Osteoblast (primary cell): Measurements from ENCODE around the gene SCLY. TPM values are rescaled to one million over a fixed set of nuclear protein-coding genes. Genes with fewer than 3 reads are reported as not detected.

Experiments used
- DNase-seq: peaks from one replicate; pipeline ENCODE4 v3.0.0; 2011; ENCODE audit warnings: low spot score, mixed read lengths; ENCODE audit not compliant: insufficient read length; ENCODE audit errors: missing footprints
- H2AFZ ChIP-seq: 2 replicates; pipeline ENCODE4 v1.6.0; 2011; ENCODE audit warnings: mild to moderate bottlenecking, low read length
- H3K27ac ChIP-seq: 2 replicates; pipeline ENCODE4 v1.5.1; 2011; ENCODE audit warnings: mild to moderate bottlenecking, low read depth, low read length, moderate library complexity
- H3K27me3 ChIP-seq: 2 replicates; pipeline ENCODE4 v1.6.0; 2012; ENCODE audit warnings: mild to moderate bottlenecking, control low read depth, inconsistent platforms, low read length, moderate library complexity; ENCODE audit not compliant: insufficient read depth
- H3K36me3 ChIP-seq: 2 replicates; pipeline ENCODE4 v1.5.1; 2011; ENCODE audit warnings: mild to moderate bottlenecking, low read length, control low read depth, moderate library complexity; ENCODE audit not compliant: insufficient read depth
- H3K4me1 ChIP-seq: 2 replicates; pipeline ENCODE4 v1.5.1; 2011; ENCODE audit warnings: mild to moderate bottlenecking, low read length, control low read depth, moderate library complexity; ENCODE audit not compliant: insufficient read depth
- H3K4me2 ChIP-seq: 2 replicates; pipeline ENCODE4 v1.6.0; 2011; ENCODE audit warnings: mild to moderate bottlenecking, low read length; ENCODE audit not compliant: insufficient read depth
- H3K4me3 ChIP-seq: fragments of 200-600 bp; sonication (generic); 3 replicates; pipeline ENCODE4 v1.5.1; 2012; ENCODE audit warnings: mild to moderate bottlenecking, low read length, inconsistent platforms; ENCODE audit not compliant: insufficient read depth
- H3K79me2 ChIP-seq: 2 replicates; pipeline ENCODE4 v1.6.0; 2012; ENCODE audit warnings: mild to moderate bottlenecking, low read length, control low read depth, inconsistent platforms; ENCODE audit not compliant: insufficient read depth
- H3K9me3 ChIP-seq: 2 replicates; pipeline ENCODE4 v1.5.1; 2011; ENCODE audit warnings: low read depth, low read length, control low read depth
- H4K20me1 ChIP-seq: 2 replicates; pipeline ENCODE4 v1.6.0; 2012; ENCODE audit warnings: mild to moderate bottlenecking, low read length, control low read depth; ENCODE audit not compliant: insufficient read depth
- CTCF ChIP-seq: IDR thresholded peaks from 2 replicates; pipeline ENCODE4 v1.5.1; 2011; ENCODE audit warnings: mild to moderate bottlenecking, low read depth, low read length, moderate library complexity; ENCODE audit errors: extremely low read depth
- total RNA-seq: library from RNA; depleted of rRNA; stranded (reverse); fragments of >200 nt; gene quantifications from 2 replicates; pipeline ENCODE4 v1.2.3, GENCODE V29; 2012

The SCLY gene
- total RNA-seq, 1 donor: 11.6 TPM

- peaks cover 5% of the 10 kb centered on the region for H4K20me1 ChIP-seq
- peaks cover 31% of the 10 kb centered on the region for H3K36me3 ChIP-seq
- TF ChIP-seq CTCF: no peak
- H3K4me2 ChIP-seq: no peak overlapping the region
- no peak overlapping the region for H3K4me3 ChIP-seq
- H3K4me1 ChIP-seq: peaks cover 4% of the 10 kb centered on the region
- peaks cover under 1% of the 10 kb centered on the region for H3K79me2 ChIP-seq
- H3K27ac ChIP-seq: no peak overlapping the region
- no peaks in the 10 kb centered on the region for H3K9me3 ChIP-seq
- no peaks in the 10 kb centered on the region for H3K27me3 ChIP-seq
- DNase-seq: no peak
- H2AFZ ChIP-seq: no peak overlapping the region
These were observed 33.0 kb upstream of the SCLY start for GRCh38 chr2:238027591-238028415.

- Histone ChIP-seq H3K27me3 (no peaks in the 10 kb centered on the region), H3K27ac (no peak overlapping the region), H3K4me3 (no peak overlapping the region), H3K36me3 (peaks cover 38% of the 10 kb centered on the region), H3K79me2 (no peaks in the 10 kb centered on the region), H4K20me1 (no peaks in the 10 kb centered on the region), H3K4me1 (peaks cover 1% of the 10 kb centered on the region), H3K9me3 (no peaks in the 10 kb centered on the region), H3K4me2 (no peak overlapping the region), H2AFZ (no peak overlapping the region)
- TF ChIP-seq CTCF: no peak
- DNase-seq: no peak
These were observed 30.9 kb upstream of the SCLY start for GRCh38 chr2:238029853-238030252.

GRCh38 chr2:238030422-238031155 is 30.2 kb upstream of the SCLY start:
- Histone ChIP-seq H2AFZ (no peak overlapping the region), H4K20me1 (no peaks in the 10 kb centered on the region), H3K4me1 (no peaks in the 10 kb centered on the region), H3K4me3 (no peak overlapping the region), H3K79me2 (no peaks in the 10 kb centered on the region), H3K9me3 (no peaks in the 10 kb centered on the region), H3K36me3 (peaks cover 38% of the 10 kb centered on the region), H3K27ac (no peak overlapping the region), H3K27me3 (no peaks in the 10 kb centered on the region), H3K4me2 (no peak overlapping the region)
- no peak for DNase-seq
- TF ChIP-seq CTCF: no peak

GRCh38 chr2:238031751-238032150 is 29.1 kb upstream of the SCLY start:
- Histone ChIP-seq H2AFZ (no peak overlapping the region), H3K4me3 (no peak overlapping the region), H3K36me3 (peaks cover 46% of the 10 kb centered on the region), H3K4me2 (no peak overlapping the region), H3K79me2 (no peaks in the 10 kb centered on the region), H3K4me1 (no peaks in the 10 kb centered on the region), H4K20me1 (no peaks in the 10 kb centered on the region), H3K9me3 (no peaks in the 10 kb centered on the region), H3K27me3 (no peaks in the 10 kb centered on the region), H3K27ac (no peak overlapping the region)
- TF ChIP-seq CTCF: no peak
- no peak for DNase-seq
